CD1c-positive myeloid dendritic cell (primary cell): ENCODE results near the gene TJP1.
"Not testable (repeated sequence)": the region's sequence is repeated elsewhere in the genome, so short reads cannot be mapped to it uniquely, and the experiment has no call there.

Experiments
- DNase-seq: peaks from one replicate; pipeline ENCODE4 v3.0.0-alpha.2; 2016; ENCODE audit errors: extremely low spot score

TJP1 gene

GRCh38 chr15:29838352-29839010 lies 16.2 kb upstream of the TJP1 start:
- DNase-seq, result no peak

- no peak for DNase-seq
These were observed 13.0 kb upstream of the TJP1 start for GRCh38 chr15:29835301-29835700.

GRCh38 chr15:29832709-29833108 lies 10.4 kb upstream of the TJP1 start:
- no peak for DNase-seq

- DNase-seq, result no peak
These were observed 4.9 kb upstream of the TJP1 start for GRCh38 chr15:29826908-29827820.

GRCh38 chr15:29825227-29825626 lies 3.0 kb upstream of the TJP1 start:
- DNase-seq, result peak; percentile 27

- peak; percentile 24 for DNase-seq
These were observed 604 bp upstream of the TJP1 start for GRCh38 chr15:29822684-29823459.

GRCh38 chr15:29821416-29822099 lies 710 bp downstream of the TJP1 start:
- DNase-seq, result peak; percentile 11

GRCh38 chr15:29820394-29821154 lies 1.7 kb downstream of the TJP1 start:
- DNase-seq, result no peak

GRCh38 chr15:29819979-29820378 lies 2.3 kb downstream of the TJP1 start:
- DNase-seq, result no peak

GRCh38 chr15:29818141-29818540 lies 4.1 kb downstream of the TJP1 start:
- no peak for DNase-seq

- not testable (repeated sequence) for DNase-seq
These were observed 4.8 kb downstream of the TJP1 start for GRCh38 chr15:29817455-29817854.

GRCh38 chr15:29815000-29815710 lies 7.1 kb downstream of the TJP1 start:
- no peak for DNase-seq

- DNase-seq, result no peak
These were observed 9.3 kb downstream of the TJP1 start for GRCh38 chr15:29813009-29813408.

- no peak for DNase-seq
These were observed 9.9 kb downstream of the TJP1 start for GRCh38 chr15:29812384-29812694.

GRCh38 chr15:29811691-29812383 lies 10.4 kb downstream of the TJP1 start:
- DNase-seq, result no peak

- no peak for DNase-seq
These were observed 16.6 kb downstream of the TJP1 start for GRCh38 chr15:29805708-29806104.

GRCh38 chr15:29805043-29805707 lies 17.1 kb downstream of the TJP1 start:
- DNase-seq, result no peak

- no peak for DNase-seq
These were observed 19.9 kb downstream of the TJP1 start for GRCh38 chr15:29802411-29802810.
